Kidney epithelial cell (primary cell): Measurements from ENCODE around the gene BUD31. TPM values are rescaled to one million over a fixed set of nuclear protein-coding genes. Genes with fewer than 3 reads are reported as not detected.

Source experiments
- DNase-seq: peaks from one replicate; pipeline ENCODE4 v3.0.0-alpha.2; 2010; ENCODE audit warnings: low read depth
- H3K27me3 ChIP-seq: 2 replicates; pipeline ENCODE4 v1.6.0; 2011; ENCODE audit warnings: low read length; ENCODE audit not compliant: control insufficient read depth, insufficient read depth
- H3K36me3 ChIP-seq: 2 replicates; pipeline ENCODE4 v1.5.1; 2011; ENCODE audit warnings: low read length; ENCODE audit not compliant: control insufficient read depth, insufficient read depth
- H3K4me3 ChIP-seq: 2 replicates; pipeline ENCODE4 v1.5.1; 2011; ENCODE audit warnings: low read depth, mild to moderate bottlenecking, control low read depth, low read length
- CTCF ChIP-seq: IDR thresholded peaks from 2 replicates; pipeline ENCODE4 v1.5.1; 2011; ENCODE audit warnings: mild to moderate bottlenecking, moderate library complexity, low read length, control low read depth, inconsistent platforms; ENCODE audit not compliant: insufficient read depth, poor library complexity, severe bottlenecking
- total RNA-seq: library from RNA; depleted of rRNA; stranded (reverse); fragments of >200 nt; gene quantifications from 2 replicates; pipeline ENCODE4 v1.2.3, GENCODE V29; 2015

Gene BUD31
- total RNA-seq, 1 donor from 2014 or later = 153 TPM

GRCh38 chr7:99395616-99396327, 13.0 kb upstream of the BUD31 start:
- Histone ChIP-seq H3K27me3 (no peaks in the 10 kb centered on the region), H3K36me3 (peaks cover 16% of the 10 kb centered on the region), H3K4me3 (no peak overlapping the region)
- TF ChIP-seq CTCF = no peak
- no peak for DNase-seq

GRCh38 chr7:99396418-99397296, 12.1 kb upstream of the BUD31 start:
- Histone ChIP-seq H3K4me3 (no peak overlapping the region), H3K36me3 (peaks cover 13% of the 10 kb centered on the region), H3K27me3 (no peaks in the 10 kb centered on the region)
- no peak for DNase-seq
- TF ChIP-seq CTCF = no peak

- peaks cover 12% of the 10 kb centered on the region for H3K36me3 ChIP-seq
- no peaks in the 10 kb centered on the region for H3K27me3 ChIP-seq
- no peak for TF ChIP-seq CTCF
- H3K4me3 ChIP-seq = no peak overlapping the region
- DNase-seq = no peak
Observed at GRCh38 chr7:99397297-99397983, 11.3 kb upstream of the BUD31 start.

GRCh38 chr7:99398891-99399445, 9.8 kb upstream of the BUD31 start:
- DNase-seq = no peak
- no peak for TF ChIP-seq CTCF
- no peaks in the 10 kb centered on the region for H3K27me3 ChIP-seq
- peaks cover 10% of the 10 kb centered on the region for H3K36me3 ChIP-seq
- H3K4me3 ChIP-seq = no peak overlapping the region

GRCh38 chr7:99399597-99399996, 9.2 kb upstream of the BUD31 start:
- no peak for DNase-seq
- no peak overlapping the region for H3K4me3 ChIP-seq
- no peaks in the 10 kb centered on the region for H3K27me3 ChIP-seq
- H3K36me3 ChIP-seq = peaks cover 10% of the 10 kb centered on the region
- TF ChIP-seq CTCF = no peak
